SKM-1 (cell line): ENCODE results near the gene COL17A1.

Experiments used
- DNase-seq: peaks from one replicate; lab custom pipeline; 2025; ENCODE audit not compliant: unreplicated experiment; lab: John Stamatoyannopoulos, UW

COL17A1 gene

GRCh38 chr10:104054430-104054829 is 31.2 kb downstream of the COL17A1 start:
- no peak for DNase-seq

DNA sequence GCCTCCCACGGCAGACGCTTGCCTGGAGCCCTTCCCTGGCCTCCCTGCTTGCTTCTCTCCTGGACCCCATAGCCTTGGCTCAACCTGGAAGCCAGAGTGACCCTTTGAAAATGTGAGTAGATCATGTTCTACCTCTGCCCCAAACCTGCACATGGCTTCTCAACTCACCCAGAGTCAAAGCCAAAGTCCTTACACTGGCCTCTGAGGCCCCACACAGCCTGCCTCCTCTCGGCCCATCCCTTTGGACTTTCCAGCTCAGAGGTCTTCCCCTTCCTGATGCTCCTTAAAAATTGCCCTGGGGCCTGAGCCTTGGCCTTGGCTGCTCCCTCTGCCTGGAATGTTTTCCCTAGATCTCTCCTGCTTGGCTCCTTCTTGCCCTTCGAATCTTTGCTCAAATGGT is 32.5 kb downstream of the COL17A1 start:
- no peak for DNase-seq

DNA sequence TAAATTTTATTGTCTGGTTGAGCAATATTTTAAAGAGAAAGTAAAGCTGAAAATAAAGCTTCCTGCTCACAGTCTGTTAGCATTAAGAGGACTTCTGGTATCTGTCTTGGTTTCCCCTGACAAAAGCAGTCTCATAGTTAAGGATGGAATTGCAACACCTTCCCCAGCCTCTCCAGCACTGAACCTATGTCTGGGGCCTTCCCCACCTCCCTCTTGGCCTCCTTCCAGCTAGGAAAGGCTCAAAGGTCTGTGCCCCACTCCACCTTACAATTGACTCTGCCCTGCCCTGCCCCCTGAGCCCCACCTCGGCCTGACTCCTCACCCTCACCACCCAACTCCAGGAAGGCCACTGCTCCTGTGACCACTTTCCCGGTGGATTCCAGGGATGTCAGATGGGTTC is 33.2 kb downstream of the COL17A1 start:
- DNase-seq: no peak

GRCh38 chr10:104049504-104050250 is 36.0 kb downstream of the COL17A1 start:
- DNase-seq: no peak

- no peak for DNase-seq
Observed at GRCh38 chr10:104046651-104047050, 39.0 kb downstream of the COL17A1 start.

DNA sequence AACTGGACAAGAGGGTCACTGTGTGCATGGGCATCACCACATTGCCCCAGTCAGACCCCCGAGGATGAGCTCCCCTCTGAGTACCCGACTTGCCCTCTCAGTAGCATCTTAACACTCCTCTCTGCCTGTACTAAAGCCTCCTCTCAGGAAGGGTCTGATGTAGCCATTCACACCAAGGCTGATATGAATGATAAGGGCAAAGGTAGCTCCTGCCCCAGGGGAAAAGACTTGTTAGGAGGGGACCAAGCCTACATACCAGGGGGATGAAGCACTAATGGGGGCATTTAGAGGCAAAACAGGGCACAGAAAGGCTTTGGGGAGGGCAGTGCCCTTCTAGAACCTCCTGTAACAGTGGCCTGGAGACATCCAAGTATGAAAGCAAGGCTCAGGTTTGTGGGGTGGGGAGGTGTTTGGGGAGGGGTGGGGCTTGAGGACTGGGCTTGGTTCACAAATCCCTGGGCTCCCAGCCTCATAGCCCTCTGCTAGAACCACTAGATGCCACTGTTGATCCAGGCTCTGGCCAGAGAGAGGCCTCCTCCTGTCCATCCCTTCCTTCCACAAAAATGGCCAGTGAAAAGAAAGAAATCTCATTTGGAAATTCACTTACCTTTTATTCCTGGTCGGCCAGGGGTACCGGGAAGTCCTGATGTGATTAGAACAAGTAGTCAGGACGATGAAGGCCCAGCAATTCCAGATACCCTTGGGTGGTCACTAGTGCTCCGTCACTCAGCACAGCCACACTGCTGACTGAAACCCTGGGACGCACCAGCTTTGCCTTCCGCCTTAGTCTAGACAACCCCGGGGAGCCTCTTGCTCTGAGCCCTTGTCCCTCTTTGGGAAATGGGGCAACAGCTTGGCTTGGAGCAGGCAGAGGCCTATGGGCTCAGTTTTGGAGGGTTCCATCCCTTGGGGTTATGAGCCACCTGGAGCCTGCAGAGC is 40.3 kb downstream of the COL17A1 start:
- no peak for DNase-seq

DNA sequence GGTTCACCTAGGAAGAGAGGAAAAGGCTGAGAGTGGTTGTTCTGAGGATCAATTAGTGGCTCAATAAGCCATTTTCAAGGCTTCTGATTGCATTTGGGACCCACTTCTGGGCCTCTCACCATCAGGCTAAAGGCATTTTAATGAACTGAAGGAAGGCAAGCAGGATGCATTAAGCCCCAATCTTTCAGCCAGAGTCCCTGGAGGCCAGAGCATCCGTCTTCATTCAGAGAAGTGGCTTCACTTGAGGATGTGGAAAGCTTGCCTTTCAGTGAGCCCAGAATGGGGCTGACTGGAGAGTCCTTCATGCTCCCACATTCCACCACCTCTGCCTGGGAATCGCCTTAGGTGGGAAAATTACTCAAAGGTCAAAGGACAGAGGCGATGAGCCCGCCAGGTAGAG is 41.8 kb downstream of the COL17A1 start:
- no peak for DNase-seq

DNA sequence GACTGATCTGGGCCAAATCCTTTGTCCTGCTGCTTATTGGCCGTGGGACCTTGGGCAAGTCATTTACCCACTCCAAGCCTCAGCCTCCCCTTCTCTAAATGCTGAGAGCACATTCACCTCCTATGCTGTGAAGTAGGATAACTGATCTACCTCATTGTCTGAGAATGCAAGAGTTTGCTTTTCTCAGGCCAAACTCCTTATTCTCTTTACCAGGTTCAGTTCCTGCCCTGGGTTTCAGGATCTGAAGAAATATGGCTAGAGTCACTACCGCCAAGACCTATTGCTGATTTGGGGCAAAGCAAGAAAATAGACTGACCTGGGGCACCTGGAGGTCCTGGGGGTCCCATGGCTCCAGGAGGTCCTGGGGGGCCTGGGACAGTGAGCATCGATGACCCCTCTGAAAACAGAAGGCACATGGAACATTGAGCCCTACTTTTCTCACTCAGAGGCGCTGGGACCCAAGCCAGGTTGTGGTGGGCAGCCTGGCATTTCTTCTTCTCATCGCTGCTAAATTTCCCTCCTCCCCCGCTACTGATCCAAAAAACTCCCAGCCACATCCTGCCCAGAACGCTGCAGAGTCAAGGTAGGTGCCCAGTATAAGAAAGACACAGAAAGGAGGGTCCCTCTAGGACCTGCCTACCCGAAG is 42.4 kb downstream of the COL17A1 start:
- DNase-seq: no peak

DNA sequence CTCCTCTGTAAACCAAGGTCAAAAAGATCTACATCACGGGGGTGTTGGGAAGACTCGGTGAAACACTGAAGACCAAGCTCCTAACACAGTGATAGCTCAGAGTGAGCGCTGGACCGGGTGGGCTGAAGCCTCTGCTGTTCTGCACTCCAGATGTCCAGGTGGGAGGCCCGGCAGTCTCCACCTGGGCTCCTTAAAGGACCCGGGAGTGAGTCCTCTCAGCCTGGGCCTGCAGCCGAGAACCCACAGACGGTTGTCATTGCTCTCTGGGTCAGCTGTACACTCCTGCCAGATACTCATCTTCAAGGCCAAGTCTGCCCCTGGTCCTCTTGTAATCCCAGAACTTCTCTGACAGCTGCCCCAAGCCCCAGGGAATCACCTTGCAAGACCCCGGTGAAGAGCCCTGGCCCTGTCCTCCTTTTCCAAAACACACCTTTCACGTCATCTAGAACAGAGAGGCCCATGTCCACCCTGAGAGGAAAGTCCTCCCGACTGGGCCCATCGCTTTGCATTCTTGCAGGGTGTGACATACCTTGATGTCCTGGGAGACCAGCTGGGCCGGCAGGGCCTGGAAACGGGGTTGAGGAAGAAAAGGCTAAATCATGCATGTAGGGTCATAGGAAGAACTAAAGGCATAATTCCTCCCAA is 43.7 kb downstream of the COL17A1 start:
- no peak for DNase-seq

DNA sequence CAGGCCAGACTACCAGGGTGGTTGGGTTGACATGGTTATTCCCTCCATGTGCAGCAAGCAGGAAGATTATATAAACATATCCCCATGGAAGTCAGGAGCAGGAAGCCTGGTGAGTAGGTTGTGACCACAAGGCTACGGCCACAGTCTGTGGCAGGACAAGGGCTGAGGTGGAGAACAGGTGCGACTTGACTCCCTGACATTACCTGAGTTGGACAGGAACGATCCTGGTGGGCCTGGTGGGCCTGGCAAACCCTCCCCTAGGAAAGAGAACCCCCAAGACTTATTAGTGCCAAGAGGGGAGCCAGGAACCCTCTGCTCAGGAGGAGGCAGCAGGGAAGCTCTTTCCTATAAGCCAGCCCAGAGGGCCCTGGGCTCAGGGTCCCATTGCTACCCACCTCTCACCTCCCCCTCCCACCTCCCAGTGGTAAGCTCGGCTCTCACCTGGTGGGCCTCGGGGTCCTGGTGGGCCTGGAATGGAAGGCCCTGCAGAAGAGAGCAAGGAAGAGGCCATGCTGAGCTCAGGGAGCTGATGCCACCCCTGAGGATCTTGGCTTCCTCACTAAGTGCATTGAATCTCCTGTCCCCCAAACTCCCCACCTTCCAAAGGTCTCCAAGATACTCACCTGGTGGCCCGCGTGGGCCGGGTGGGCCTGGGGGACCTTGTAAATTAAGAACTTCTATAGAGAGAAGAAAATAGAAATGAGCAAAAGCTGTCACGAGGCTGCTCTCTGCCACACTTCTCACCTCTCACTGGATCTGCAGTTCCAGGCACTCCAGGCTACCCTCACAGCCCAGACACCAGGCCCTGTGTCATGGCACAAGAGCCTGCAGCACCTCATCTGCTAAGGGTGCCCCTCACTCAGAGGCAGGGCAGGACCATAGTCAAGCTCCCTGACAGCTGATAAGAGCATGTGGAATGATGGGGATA is 44.6 kb downstream of the COL17A1 start:
- no peak for DNase-seq

DNA sequence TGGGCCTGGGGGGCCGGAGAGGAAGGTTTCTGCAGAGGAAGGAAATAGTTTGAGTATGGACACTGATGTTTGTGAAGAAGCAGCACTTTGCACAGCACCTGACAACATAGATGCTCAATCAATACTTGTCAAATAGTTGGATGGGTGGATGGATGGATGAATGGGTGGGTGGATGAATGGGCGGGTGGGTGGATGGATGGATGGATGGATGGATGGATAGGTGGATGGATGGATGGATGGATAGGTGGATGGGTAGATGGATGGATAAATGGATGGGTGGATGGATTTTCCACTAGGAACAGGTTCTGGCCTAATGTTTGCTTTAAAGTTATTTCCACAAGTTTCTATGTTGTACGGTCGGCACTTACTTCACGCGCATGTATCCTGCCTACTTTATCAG is 45.3 kb downstream of the COL17A1 start:
- no peak for DNase-seq

DNA sequence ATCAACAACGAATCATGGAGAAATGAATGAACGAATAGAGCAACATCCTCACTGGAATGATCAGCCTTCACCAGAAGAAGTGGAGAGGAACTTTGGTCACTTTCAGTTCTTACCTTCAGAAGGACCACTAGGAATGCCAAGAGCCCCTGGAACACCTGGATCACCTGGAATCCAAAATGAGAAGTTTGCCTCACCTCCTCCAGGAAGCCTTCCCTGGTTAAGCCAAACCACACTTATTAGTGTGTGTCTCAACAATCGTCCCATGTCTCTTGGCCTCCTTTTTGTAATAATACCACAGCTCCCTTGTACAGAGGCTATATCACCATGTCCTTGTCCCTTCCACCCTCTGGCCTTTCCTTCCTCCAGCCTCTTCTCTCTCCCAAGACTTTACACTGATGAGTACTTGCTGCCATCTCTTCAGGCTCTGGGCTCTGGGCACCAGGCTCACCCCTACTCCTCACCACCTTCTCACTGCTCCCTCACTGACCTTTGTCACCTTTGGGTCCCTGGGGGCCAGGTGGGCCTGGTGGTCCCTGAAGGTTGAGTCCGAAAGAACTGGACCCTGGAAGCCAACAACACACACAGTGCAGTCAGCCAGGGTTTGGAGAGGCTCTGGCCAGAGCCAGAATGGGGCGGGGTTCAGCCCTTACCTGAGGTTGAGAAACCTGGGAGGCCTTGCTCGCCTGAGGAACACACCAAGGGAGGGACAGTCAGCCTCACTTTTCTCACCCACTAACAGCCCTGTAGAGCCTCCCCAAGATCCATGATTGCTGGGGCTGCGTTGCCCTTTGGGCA is 46.5 kb downstream of the COL17A1 start:
- no peak for DNase-seq

DNA sequence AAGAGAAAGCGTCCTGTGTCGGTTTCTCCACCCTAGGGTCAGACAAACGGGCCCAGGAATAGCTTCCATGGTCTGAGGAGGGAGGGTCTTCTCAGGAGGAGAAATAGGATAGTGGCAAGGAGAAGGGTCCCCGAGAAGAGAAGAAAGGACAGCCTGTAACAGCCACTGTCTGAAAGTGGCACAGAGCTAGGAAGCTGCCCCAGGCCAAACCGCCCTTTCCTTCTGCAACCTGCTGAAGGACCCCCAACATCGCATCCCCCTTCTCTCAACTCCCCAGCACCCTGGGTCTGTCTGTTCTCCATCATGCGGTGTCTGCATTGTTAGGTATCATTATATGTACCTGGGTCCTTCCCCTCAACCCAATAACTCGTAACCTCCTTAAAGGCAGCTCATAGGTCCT is 47.1 kb downstream of the COL17A1 start:
- DNase-seq: no peak

DNA sequence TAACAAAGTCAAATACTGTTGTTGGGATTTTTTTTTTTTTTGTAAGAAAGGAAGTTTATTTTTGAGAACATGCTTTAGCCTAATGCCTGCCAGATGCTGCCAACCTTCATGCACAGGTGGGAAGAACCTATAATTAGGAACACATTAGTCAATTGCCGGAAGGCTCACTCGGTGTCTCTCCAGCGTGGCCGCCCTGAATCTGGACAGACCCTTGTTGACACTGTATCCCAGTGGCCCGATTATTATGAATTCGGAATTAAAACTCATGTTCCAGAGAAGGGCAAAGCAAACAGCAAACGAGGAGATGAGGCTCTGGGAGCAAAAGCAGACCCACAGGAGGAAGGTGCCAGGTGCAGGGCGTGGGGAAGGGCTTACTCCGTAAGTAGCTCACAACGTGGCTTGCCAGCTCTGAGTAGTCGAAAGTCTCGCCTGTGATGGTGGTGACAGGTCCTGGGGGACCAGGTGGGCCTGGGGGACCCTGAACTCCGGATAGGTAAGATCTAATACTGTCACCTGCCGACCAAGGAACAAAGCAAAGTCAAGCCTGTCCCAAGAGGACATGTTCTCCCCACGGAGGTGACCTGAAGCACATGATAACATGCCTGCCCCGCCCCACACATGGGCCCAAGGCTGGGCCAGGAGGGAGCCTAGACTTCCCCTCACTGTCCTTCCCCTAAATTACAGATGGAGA is 48.3 kb downstream of the COL17A1 start:
- DNase-seq: no peak

DNA sequence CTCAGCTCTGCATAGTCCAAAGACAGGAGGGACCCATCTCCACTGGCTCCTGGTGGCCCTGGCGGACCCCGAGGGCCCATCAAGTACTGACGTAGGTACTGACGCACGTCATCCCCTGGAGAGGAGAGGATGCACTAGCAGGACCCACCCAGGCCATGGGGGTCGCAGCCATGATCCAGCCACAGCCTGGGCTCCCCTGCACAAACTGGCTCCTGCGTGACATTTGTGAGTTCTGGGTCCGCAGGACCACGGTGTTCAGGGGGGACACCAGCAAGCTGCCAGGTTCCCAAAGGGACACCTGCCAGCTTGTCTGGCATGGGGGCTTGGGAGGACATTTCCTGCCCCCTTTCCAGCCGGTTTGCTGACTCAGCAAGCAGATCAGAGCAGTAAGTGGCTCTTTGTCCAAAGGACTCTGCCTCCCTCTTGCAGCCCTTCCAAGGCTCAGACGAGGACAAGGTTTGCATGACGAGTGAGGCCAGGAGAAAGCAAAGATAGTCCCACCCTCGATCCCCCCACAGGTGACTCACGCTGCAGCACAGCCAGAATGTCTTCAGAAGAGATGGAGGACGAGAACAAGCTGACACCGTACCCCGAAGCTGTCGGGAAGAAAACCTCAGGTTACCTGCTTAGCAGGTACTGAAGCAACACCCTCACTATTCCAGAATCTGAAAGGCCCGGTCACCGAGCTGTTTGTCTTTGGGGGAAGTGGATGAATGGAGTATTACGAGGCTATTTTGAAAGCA is 49.0 kb downstream of the COL17A1 start:
- no peak for DNase-seq

DNA sequence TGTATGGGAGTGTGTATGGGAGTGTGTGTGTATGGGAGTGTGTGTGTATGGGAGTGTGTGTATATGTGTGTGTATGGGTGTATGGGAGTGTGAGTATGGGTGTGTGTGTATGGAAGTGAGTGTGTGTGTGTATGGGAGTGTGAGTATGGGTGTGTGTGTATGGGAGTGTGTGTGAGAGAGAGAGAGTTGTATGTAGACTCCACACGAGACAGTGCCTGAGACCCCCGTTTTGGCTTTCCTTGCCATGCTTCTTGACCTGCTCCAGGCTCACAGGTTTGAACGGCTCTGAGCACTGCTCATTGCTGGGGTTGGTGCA is 49.7 kb downstream of the COL17A1 start:
- no peak for DNase-seq

DNA sequence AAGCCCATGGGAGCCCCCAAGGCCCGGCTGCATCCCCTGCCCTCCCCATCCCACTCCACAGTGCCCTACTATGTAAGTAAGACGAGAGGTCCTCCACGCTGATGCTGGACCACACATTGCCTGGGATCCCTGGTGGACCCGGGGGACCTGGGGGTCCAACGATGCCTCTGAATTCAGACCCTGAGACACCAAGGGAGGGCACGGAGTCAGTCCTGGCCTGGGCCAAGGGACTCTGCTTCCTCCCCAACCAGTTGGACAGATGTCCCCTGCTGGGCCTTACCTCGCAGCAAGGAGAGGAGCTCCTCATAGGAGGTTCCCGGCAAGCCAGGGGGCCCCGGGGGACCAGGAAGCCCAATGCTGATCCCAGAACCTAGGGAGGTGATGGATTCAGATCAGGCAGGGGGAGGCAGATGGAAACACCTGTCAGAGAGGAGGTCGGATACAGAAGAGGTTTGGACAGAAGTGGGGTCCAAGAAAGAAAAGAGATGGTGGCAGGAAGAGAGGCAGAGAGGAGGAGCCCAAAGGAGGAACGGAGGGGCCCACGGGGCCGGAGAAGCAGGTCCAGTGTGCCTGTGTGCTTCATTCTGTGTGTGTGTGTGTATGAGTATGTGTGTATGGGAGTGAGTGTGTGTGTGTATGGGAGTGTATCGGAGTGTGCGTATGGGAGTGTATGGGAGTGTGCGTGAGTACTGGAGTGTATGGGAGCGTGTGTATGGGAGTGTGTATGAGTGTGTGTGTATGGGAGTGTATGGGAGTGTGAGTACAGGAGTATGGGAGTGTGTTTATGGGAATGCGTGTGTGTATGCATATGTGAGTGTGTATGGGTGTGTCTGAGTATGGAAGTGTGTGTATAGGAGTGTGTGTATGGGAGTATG is 50.2 kb downstream of the COL17A1 start:
- DNase-seq: no peak
